Activated naive CD4-positive, alpha-beta T cell treated with anti-CD3 and anti-CD28 coated beads, Interleukin-2, amount 50 U/mL, for 24 hours (primary cell): ENCODE measurements around the gene HEATR5A.
A peak's percentile ranks its signal among the peaks of the same experiment; 100 is the strongest.
"Not testable (repeated sequence)": the region's sequence is repeated elsewhere in the genome, so short reads cannot be mapped to it uniquely, and the experiment has no call there.

Experiments
- H3K27ac Mint-ChIP-seq: one replicate; pipeline ENCODE4 v1.8.0; 2021; ENCODE audit warnings: mild to moderate bottlenecking, mixed read lengths
- H3K27me3 Mint-ChIP-seq: one replicate; pipeline ENCODE4 v1.8.0; 2021; ENCODE audit warnings: mixed read lengths
- H3K36me3 Mint-ChIP-seq: one replicate; pipeline ENCODE4 v1.8.0; 2021; ENCODE audit warnings: mixed read lengths
- H3K4me1 Mint-ChIP-seq: one replicate; pipeline ENCODE4 v1.8.0; 2021; ENCODE audit warnings: mixed read lengths
- H3K4me3 Mint-ChIP-seq: one replicate; pipeline ENCODE4 v1.8.0; 2021; ENCODE audit warnings: mild to moderate bottlenecking, mixed read lengths
- H3K9me3 Mint-ChIP-seq: one replicate; pipeline ENCODE4 v1.8.0; 2021; ENCODE audit warnings: mixed read lengths

The HEATR5A gene

GRCh38 chr14:31270196-31270772 lies 150.1 kb downstream of the HEATR5A start:
- H3K4me1 Mint-ChIP-seq = peaks cover 6% of the 10 kb centered on the region
- H3K27ac Mint-ChIP-seq = peak overlapping the region; percentile 6
- no peak overlapping the region for H3K4me3 Mint-ChIP-seq
- H3K27me3 Mint-ChIP-seq = no peaks in the 10 kb centered on the region
- H3K36me3 Mint-ChIP-seq = no peaks in the 10 kb centered on the region
- H3K9me3 Mint-ChIP-seq = no peaks in the 10 kb centered on the region

GRCh38 chr14:31269634-31270195 lies 150.6 kb downstream of the HEATR5A start:
- Mint-ChIP-seq H3K36me3 (no peaks in the 10 kb centered on the region), H3K27ac (peak overlapping the region; percentile 6), H3K4me3 (no peak overlapping the region), H3K9me3 (no peaks in the 10 kb centered on the region), H3K27me3 (no peaks in the 10 kb centered on the region), H3K4me1 (peaks cover 6% of the 10 kb centered on the region)

DNA sequence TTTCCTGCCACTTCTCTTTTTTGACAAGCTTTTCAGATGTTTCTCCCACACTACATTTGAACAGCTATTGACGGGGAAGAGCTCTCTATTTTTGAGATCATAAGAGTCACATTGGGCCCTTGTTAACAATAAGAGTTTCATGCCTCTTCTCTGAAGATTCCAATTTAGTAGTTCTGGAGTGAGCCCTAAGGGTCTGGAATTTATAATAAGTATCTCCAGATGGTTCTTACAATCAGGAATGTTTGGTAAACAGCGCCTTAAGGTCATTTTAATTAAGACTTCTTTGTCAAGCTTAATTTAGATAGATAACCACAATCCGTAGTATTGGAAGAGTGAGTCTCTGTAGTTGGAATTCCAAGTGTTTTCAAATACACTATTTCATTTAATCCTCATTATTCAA lies 152.1 kb downstream of the HEATR5A start:
- Mint-ChIP-seq H3K9me3 (no peaks in the 10 kb centered on the region), H3K4me1 (no peaks in the 10 kb centered on the region), H3K27me3 (no peaks in the 10 kb centered on the region), H3K27ac (no peak overlapping the region), H3K36me3 (no peaks in the 10 kb centered on the region), H3K4me3 (no peak overlapping the region)

DNA sequence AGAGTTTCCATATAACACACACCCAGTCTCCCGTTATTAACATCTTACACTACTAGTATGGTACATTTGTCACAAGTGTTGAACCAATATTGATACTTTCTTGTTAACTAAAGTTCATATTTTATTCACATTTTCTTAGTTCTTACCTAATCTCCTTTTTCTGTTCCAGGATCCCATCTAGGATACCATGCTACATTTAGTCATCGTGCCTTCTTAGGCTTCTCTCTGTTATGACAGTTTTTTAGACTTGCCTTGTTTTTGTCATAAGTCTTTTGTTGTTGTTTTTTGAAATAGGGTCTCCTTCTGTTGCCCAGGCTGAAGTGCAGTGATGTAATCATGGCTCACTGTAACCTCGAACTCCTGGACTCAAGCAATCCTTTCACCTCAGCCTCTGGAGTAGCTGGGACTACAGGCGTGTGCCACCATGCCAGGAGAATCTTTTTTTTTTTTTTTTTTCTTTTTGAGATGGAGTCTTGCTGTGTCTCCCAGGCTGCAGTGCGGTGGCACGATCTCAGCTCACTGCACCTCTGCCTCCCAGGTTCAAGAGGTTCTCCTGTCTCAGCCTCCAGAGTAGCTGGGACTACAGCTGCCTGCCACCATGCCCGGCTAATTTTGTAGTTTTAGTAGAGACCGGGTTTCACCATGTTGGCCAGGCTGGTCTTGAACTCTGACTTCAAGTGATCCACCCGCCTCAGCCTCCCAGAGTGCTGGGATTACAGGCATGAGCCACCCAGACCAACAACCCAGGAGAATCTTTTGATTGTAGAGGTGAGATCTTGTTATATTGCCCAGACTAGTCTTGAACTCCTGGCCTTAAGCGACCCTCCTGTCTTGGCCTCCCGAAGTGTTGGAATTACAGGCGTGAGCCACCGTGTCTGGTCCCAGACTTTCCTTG lies 153.7 kb downstream of the HEATR5A start:
- Mint-ChIP-seq H3K9me3 (no peaks in the 10 kb centered on the region), H3K4me1 (no peaks in the 10 kb centered on the region), H3K36me3 (no peaks in the 10 kb centered on the region), H3K27ac (no peak overlapping the region), H3K4me3 (no peak overlapping the region), H3K27me3 (no peaks in the 10 kb centered on the region)

GRCh38 chr14:31265701-31266398 lies 154.5 kb downstream of the HEATR5A start:
- Mint-ChIP-seq H3K9me3 (no peaks in the 10 kb centered on the region), H3K4me1 (no peaks in the 10 kb centered on the region), H3K36me3 (no peaks in the 10 kb centered on the region)

DNA sequence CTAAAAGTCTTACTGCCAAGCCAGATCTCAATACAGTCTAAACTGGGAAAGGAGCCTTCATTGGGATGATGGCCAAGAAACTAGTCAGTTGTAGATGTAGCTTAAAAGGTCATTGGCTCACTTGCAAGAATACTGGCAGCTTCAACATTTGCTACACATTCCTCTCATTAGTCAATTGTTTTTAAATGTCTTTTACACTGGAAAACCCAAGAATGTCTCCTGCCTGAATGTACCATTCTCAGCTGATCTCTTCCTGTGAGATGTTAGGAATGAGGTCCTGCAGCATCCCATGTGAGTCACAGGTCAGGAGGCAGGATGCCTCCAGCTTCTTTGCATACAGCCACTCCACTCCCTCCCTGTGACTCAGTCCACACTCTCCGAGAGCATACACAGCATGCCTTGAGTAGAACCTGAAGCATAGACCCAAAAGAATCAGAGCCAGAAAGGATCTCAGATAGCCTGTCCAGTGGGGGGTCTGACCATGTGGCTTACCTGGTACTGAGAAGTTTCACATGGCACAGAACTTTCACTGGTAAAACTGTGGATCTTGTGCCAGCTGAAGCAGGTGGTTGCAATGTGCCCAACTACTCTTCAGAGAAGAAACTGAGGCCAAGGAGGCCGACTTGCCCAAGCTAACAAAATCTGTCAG lies 156.7 kb downstream of the HEATR5A start:
- Mint-ChIP-seq H3K36me3 (no peaks in the 10 kb centered on the region), H3K27me3 (no peaks in the 10 kb centered on the region), H3K9me3 (no peaks in the 10 kb centered on the region), H3K4me1 (no peaks in the 10 kb centered on the region), H3K4me3 (no peak overlapping the region), H3K27ac (no peak overlapping the region)

More at GRCh38 chr14:31265701-31266398, 154.5 kb downstream of the HEATR5A start:
- Mint-ChIP-seq H3K4me3 (no peak overlapping the region), H3K27ac (no peak overlapping the region), H3K27me3 (no peaks in the 10 kb centered on the region)

DNA sequence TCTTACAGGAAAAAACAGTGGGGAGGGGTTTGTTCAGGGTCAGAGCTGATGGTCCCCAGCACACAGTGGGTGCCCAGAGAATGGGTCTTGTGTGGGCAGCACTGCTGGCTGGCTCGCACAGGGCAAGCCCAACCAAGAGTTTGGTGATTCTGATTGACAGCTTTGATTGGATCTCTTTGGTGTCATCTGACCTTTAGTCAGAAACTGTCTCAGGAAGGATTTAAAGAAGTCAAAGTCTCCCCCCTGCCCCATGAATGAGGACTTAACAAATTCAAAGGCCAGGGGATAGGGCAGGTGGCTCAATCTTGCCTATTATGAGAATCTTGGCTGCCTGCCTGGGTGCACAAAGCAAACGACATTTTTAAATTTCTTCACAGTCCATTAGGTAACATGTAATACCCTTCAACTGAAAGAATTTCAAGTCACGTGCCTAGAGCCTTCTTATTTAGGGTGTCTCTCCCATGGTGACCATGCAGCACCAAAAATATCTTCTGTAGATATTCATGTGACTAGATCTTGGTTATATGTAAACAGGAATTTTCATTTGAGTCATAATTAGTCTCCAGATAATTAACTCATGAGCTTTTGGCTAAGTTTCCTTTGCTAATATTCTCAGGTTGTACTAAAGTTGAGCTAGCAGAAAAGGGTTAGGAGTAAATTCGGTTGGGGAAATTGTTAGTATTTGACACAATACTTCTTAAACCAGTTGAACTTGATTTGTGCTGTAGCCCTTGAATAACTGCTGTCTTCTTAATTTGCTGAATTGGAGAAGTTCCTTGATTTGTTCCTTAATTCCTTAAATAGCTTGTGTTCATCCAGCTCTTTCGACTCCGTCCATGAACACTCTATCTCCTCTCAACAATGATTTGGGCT lies 158.3 kb downstream of the HEATR5A start:
- Mint-ChIP-seq H3K4me1 (no peaks in the 10 kb centered on the region), H3K4me3 (no peak overlapping the region), H3K36me3 (no peaks in the 10 kb centered on the region), H3K27ac (no peak overlapping the region), H3K27me3 (no peaks in the 10 kb centered on the region), H3K9me3 (no peaks in the 10 kb centered on the region)

- Mint-ChIP-seq H3K9me3 (no peaks in the 10 kb centered on the region), H3K27me3 (no peaks in the 10 kb centered on the region), H3K4me1 (no peaks in the 10 kb centered on the region), H3K4me3 (no peak overlapping the region), H3K36me3 (no peaks in the 10 kb centered on the region), H3K27ac (no peak overlapping the region)
Observed at GRCh38 chr14:31261523-31261858, 158.9 kb downstream of the HEATR5A start.

DNA sequence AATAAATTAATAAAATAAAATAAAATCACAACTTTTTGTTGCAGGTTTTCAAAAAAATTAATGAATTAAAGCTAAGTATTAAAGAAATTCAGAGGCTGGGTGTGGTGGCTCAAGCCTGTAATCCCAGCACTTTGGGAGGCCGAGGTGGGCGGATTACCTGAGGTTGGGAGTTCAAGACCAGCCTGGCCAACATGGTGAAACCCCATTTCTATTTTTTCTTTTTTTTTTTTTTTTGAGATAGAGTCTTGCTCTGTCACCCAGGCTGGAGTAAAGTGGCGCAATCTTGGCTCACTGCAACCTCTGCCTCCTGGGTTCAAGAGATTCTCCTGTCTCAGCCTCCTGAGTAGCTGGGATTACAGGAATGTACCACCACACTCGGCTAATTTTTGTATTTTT lies 161.3 kb downstream of the HEATR5A start:
- not testable (repeated sequence) for H3K27ac Mint-ChIP-seq, H3K4me3 Mint-ChIP-seq, H3K9me3 Mint-ChIP-seq, H3K4me1 Mint-ChIP-seq, H3K27me3 Mint-ChIP-seq, H3K36me3 Mint-ChIP-seq

- Mint-ChIP-seq H3K27ac (no peak overlapping the region), H3K4me1 (no peaks in the 10 kb centered on the region), H3K9me3 (no peaks in the 10 kb centered on the region)
Observed at GRCh38 chr14:31258427-31259039, 161.8 kb downstream of the HEATR5A start.

GRCh38 chr14:31257554-31258426 lies 162.6 kb downstream of the HEATR5A start:
- not testable (repeated sequence) for H3K4me1 Mint-ChIP-seq, H3K4me3 Mint-ChIP-seq, H3K36me3 Mint-ChIP-seq, H3K9me3 Mint-ChIP-seq, H3K27me3 Mint-ChIP-seq, H3K27ac Mint-ChIP-seq

More at GRCh38 chr14:31258427-31259039, 161.8 kb downstream of the HEATR5A start:
- Mint-ChIP-seq H3K27me3 (no peaks in the 10 kb centered on the region), H3K4me3 (no peak overlapping the region), H3K36me3 (no peaks in the 10 kb centered on the region)

GRCh38 chr14:31257244-31257553 lies 163.2 kb downstream of the HEATR5A start:
- no peaks in the 10 kb centered on the region for H3K36me3 Mint-ChIP-seq
- H3K9me3 Mint-ChIP-seq = no peaks in the 10 kb centered on the region
- no peaks in the 10 kb centered on the region for H3K27me3 Mint-ChIP-seq
- no peak overlapping the region for H3K4me3 Mint-ChIP-seq
- no peak overlapping the region for H3K27ac Mint-ChIP-seq
- no peaks in the 10 kb centered on the region for H3K4me1 Mint-ChIP-seq

DNA sequence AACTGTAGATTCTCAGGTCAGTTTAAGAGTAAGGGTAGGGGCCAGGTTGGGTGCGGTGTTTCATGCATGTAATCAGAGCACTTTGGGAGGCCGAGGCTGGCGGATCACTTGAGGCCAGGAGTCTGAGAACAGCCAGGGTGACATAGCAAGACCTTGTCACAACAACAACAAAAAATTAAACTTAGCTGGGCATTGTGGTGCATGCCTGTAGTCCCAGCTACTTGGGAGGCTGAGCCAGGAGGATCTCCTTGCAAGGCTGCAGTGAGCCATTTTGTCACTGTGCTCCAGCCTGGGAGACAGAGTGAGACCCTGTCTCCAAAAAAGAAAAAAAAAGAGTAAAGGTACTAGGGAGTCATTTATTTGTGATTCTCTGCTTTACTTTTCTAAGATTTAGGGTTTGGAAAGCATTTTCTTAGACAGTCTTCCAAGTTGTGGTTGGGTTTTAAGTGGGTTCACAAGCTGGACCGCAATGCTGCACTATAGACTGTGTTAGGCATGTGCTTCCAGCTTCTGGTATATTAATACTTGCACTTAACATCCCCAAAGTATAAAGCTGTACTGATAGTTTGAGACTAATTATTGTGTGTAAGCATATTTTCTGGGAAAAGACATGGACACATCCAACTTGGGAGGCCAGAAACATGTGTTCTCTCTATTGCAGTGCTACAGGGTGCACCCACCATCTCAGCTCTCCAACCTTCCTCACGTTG lies 163.7 kb downstream of the HEATR5A start:
- Mint-ChIP-seq H3K36me3 (no peaks in the 10 kb centered on the region), H3K27ac (no peak overlapping the region), H3K4me3 (no peak overlapping the region), H3K4me1 (no peaks in the 10 kb centered on the region), H3K27me3 (no peaks in the 10 kb centered on the region), H3K9me3 (no peaks in the 10 kb centered on the region)
